GM21447 (cell line): ENCODE measurements around the gene ZNF584.

Source experiments
- ATAC-seq: cut with Tn5 transposase; IDR thresholded peaks from one replicate; pipeline ENCODE4 v1.9.1; 2021; ENCODE audit not compliant: unreplicated experiment

ZNF584 gene

GRCh38 chr19:58460039-58460438, 51.6 kb downstream of the ZNF584 start:
- ATAC-seq = no peak

- no peak for ATAC-seq
These were observed 57.8 kb downstream of the ZNF584 start for GRCh38 chr19:58466089-58466759.

GRCh38 chr19:58466760-58467589, 58.5 kb downstream of the ZNF584 start, which contains the start of gene ZNF324:
Gene ZNF324 (plus strand): TSS chr19:58467080. CDS start chr19:58469186, 2,106 bp downstream.
- peak; percentile 88 for ATAC-seq
